Breast epithelium (tissue), 3 donors: ENCODE results near the gene DDX49.
"Not testable (repeated sequence)": the region's sequence is repeated elsewhere in the genome, so short reads cannot be mapped to it uniquely, and the experiment has no call there.

Source experiments
- POLR2A ChIP-seq: fragments of 450-650 bp; IDR thresholded peaks from one replicate; pipeline ENCODE4 v1.6.1; 2016; ENCODE audit warnings: antibody characterized with exemption, mild to moderate bottlenecking, moderate library complexity
- TF ChIP-seq, protein P1 (sequence below), 3 donors: fragments of 450-650 bp; IDR thresholded peaks; one replicate each; pipeline ENCODE4 v1.5.1; 2016 to 2017; ENCODE audit warnings: antibody characterized with exemption in 3 of 3, mild to moderate bottlenecking in 3 of 3, moderate library complexity in 3 of 3

DNA sequence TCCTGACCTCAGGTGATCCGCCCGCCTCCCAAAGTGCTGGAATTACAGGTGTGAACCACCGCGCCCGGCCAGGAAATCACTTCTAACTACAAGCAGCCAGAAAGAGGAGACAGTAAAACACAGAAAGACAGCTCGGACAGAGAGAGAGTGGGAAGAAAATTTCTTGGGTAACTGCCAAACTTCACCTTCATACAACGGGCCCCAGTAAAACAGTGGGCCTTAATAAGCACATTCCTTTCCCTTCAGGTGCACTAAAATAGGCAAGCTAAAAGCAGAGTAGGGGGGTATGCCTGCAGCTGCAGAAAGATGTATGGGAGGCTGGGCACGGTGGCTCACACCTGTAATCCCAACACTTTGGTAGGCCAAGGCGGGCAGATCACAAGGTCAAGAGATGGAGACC, 1.9 kb upstream of the DDX49 start:
- TF ChIP-seq, protein P1, sequence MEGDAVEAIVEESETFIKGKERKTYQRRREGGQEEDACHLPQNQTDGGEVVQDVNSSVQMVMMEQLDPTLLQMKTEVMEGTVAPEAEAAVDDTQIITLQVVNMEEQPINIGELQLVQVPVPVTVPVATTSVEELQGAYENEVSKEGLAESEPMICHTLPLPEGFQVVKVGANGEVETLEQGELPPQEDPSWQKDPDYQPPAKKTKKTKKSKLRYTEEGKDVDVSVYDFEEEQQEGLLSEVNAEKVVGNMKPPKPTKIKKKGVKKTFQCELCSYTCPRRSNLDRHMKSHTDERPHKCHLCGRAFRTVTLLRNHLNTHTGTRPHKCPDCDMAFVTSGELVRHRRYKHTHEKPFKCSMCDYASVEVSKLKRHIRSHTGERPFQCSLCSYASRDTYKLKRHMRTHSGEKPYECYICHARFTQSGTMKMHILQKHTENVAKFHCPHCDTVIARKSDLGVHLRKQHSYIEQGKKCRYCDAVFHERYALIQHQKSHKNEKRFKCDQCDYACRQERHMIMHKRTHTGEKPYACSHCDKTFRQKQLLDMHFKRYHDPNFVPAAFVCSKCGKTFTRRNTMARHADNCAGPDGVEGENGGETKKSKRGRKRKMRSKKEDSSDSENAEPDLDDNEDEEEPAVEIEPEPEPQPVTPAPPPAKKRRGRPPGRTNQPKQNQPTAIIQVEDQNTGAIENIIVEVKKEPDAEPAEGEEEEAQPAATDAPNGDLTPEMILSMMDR (IDR thresholded peaks at IDR 0.05), result not testable (repeated sequence)
- not testable (repeated sequence) for TF ChIP-seq POLR2A
